WTC11 (cell line): ENCODE measurements around the gene USF2.

Source experiments
- IRF2 ChIP-seq: sonication (generic); formaldehyde crosslinking; IDR thresholded peaks from 2 replicates; pipeline ENCODE4 v1.8.0; 2022; ENCODE audit warnings: low read depth, missing genetic modification reagents, borderline replicate concordance
- JUN ChIP-seq: sonication (generic); formaldehyde crosslinking; IDR thresholded peaks from 2 replicates; pipeline ENCODE4 v1.8.0; 2023; ENCODE audit warnings: mild to moderate bottlenecking, missing genetic modification reagents
- NR1H2 ChIP-seq: sonication (generic); formaldehyde crosslinking; IDR thresholded peaks from 2 replicates; pipeline ENCODE4 v1.9.0; 2021; ENCODE audit warnings: mild to moderate bottlenecking, moderate library complexity, missing genetic modification reagents
- TP53 ChIP-seq: sonication (generic); formaldehyde crosslinking; IDR thresholded peaks from 2 replicates; pipeline ENCODE4 v1.8.1; 2023; ENCODE audit warnings: mild to moderate bottlenecking, missing genetic modification reagents
- USF1 ChIP-seq: sonication (generic); formaldehyde crosslinking; IDR thresholded peaks from 2 replicates; pipeline ENCODE4 v1.8.0; 2022; ENCODE audit warnings: mild to moderate bottlenecking, missing genetic modification reagents
- ZNF121 ChIP-seq: sonication (generic); formaldehyde crosslinking; IDR thresholded peaks from 2 replicates; pipeline ENCODE4 v1.8.0; 2023; ENCODE audit warnings: missing genetic modification reagents
- ZNF317 ChIP-seq: sonication (generic); formaldehyde crosslinking; IDR thresholded peaks from 2 replicates; pipeline ENCODE4 v1.8.1; 2023; ENCODE audit warnings: low read depth, mild to moderate bottlenecking, moderate library complexity, missing genetic modification reagents, borderline replicate concordance
- ZNF671 ChIP-seq: fragments of 250-450 bp; sonication (Bioruptor Pico); IDR thresholded peaks from 2 replicates; pipeline ENCODE4 v1.8.0; 2021; ENCODE audit warnings: mild to moderate bottlenecking
- TF ChIP-seq, protein P1 (sequence below): fragments of 200-600 bp; IDR thresholded peaks from 2 replicates; pipeline ENCODE4 v1.8.0; 2022; ENCODE audit warnings: antibody characterized with exemption
- TF ChIP-seq, protein P2 (sequence below): sonication (generic); formaldehyde crosslinking; IDR thresholded peaks from 2 replicates; pipeline ENCODE4 v1.8.1; 2023; ENCODE audit warnings: mild to moderate bottlenecking, missing genetic modification reagents

DNA sequence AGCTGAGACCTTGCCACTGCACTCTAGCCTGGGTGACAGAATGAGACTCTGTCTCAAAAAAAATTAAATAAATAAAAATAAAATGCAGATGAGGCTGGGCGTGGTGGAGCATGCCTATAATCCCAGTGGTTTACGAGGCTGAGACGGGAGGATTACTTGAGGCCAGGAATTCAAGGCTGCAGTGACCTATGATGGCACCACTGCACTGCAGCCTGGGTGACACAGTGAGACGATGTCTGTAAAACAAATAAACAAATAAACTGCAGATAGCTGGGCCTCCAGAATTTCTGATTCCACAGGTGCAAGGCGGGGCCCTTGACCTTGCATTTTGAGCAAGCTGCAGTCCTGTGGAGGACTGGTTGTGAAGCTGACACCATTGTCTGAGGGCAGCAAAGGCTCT, 20.1 kb downstream of the USF2 start:
- TF ChIP-seq IRF2 (CRISPR knock-in tag) (no peak), USF1 (CRISPR knock-in tag) (no peak), JUN (CRISPR knock-in tag) (no peak), TP53 (CRISPR knock-in tag) (no peak), ZNF121 (no peak), NR1H2 (CRISPR knock-in tag) (no peak), ZNF317 (CRISPR knock-in tag) (no peak), ZNF671 (no peak)
- TF ChIP-seq, protein P1, sequence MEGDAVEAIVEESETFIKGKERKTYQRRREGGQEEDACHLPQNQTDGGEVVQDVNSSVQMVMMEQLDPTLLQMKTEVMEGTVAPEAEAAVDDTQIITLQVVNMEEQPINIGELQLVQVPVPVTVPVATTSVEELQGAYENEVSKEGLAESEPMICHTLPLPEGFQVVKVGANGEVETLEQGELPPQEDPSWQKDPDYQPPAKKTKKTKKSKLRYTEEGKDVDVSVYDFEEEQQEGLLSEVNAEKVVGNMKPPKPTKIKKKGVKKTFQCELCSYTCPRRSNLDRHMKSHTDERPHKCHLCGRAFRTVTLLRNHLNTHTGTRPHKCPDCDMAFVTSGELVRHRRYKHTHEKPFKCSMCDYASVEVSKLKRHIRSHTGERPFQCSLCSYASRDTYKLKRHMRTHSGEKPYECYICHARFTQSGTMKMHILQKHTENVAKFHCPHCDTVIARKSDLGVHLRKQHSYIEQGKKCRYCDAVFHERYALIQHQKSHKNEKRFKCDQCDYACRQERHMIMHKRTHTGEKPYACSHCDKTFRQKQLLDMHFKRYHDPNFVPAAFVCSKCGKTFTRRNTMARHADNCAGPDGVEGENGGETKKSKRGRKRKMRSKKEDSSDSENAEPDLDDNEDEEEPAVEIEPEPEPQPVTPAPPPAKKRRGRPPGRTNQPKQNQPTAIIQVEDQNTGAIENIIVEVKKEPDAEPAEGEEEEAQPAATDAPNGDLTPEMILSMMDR = no peak
- TF ChIP-seq, protein P2, sequence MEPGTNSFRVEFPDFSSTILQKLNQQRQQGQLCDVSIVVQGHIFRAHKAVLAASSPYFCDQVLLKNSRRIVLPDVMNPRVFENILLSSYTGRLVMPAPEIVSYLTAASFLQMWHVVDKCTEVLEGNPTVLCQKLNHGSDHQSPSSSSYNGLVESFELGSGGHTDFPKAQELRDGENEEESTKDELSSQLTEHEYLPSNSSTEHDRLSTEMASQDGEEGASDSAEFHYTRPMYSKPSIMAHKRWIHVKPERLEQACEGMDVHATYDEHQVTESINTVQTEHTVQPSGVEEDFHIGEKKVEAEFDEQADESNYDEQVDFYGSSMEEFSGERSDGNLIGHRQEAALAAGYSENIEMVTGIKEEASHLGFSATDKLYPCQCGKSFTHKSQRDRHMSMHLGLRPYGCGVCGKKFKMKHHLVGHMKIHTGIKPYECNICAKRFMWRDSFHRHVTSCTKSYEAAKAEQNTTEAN (CRISPR knock-in tag) = no peak
